WI38 (cell line): ENCODE measurements around the gene DAPK3.

Experiments
- H3K4me3 ChIP-seq: 2 replicates; pipeline ENCODE4 v1.5.1; 2011; ENCODE audit warnings: low read depth, mild to moderate bottlenecking, control low read depth, low read length
- CTCF ChIP-seq: IDR thresholded peaks from 2 replicates; pipeline ENCODE4 v1.5.1; 2012; ENCODE audit warnings: low read depth, mild to moderate bottlenecking, control low read depth, low read length

DAPK3 gene

GRCh38 chr19:3987619-3988371 lies 16.9 kb upstream of the DAPK3 start:
- TF ChIP-seq CTCF: peak; percentile 89
- peak overlapping the region; percentile 37; the same call in 1 of the 2 replicates for H3K4me3 ChIP-seq

DNA sequence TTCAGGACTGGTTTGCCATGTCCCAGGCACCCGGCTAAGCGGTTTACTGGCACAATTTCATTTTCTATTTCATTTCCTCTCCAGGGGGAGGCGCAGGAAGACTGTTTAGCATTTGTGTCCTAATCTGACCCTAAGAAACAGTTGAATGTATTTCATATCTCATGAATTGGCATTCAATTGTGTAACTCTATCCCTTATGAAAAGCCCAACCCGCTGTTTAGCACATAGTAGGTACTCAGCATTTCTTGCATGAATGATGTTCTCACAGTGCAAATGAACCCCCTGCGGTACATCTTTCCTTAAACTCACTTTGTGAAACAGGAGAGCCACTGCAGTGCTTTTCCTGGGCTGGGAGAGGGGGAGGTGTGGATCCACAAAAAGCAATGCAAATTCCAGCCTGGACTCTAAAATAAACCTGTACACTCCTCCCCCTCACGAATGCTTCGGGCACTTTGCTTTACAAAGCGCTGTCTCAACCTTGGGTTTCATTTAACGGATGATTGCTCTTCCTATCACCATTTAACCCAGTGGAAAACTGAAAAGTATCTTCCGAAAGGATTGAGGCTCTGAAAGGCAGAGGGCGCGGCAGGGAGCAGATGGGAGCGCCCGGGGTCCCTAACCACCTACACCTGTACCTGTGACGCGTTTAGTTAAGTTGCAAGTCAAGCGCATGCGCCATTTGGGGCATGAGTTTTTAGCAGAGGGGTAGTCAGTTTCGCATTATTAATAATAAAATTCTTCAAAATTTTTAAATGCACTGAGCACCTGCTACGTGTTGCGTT lies 15.6 kb upstream of the DAPK3 start:
- peak; percentile 49 for TF ChIP-seq CTCF
- peak overlapping the region; percentile 100 for H3K4me3 ChIP-seq

DNA sequence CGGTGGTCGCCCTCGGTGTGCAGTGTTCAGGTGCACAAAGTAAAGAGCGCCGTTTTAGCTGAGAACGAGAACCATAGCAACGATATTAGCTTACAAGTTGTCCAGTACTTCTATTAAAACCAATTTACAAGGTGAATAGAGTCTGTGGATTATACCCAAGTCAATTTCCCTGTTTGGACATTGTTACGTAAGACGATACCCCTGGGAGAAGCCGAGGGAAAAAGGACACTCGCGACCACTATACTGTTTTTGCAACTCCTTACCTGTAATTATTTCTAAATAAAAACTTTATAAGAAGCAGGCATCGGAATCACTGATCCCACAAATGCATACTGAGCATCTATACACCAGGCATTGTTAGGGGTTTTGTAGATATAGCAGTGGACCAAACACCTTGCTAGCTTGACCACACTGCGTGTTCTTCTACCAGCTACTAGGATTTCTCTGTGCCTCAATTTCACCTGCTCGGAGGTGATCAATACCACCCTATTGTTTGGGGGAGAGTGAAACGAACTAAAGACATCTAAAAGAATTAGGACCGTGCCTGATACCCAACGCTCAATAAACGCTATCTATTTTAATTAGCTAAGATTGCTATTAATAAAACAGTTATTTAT lies 14.9 kb upstream of the DAPK3 start:
- no peak for TF ChIP-seq CTCF
- H3K4me3 ChIP-seq: peak overlapping the region; percentile 100

GRCh38 chr19:3984908-3985642 lies 14.2 kb upstream of the DAPK3 start, which contains the start of gene EEF2:
TSS of gene EEF2 (minus strand) at chr19:3985463. CDS start at chr19:3985380, 83 bp downstream.
- TF ChIP-seq CTCF: no peak
- H3K4me3 ChIP-seq: peak within 1 kb of the TSS; percentile 100

DNA sequence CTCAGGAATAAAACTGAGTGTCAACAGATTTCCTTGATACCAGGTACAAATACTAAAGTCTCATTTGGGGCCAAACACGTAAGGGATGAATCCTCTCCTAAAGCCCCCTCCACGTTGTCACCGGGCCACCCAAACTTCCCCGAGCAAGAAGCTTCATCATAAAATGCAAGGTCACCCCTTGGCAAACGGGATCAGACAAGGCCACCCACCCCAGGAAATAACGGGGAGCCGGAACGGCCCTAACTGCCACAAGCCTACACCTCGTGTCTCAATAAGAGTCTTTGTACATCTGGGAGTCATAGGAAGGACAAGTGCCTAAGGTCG lies 13.6 kb upstream of the DAPK3 start:
- TF ChIP-seq CTCF: no peak
- H3K4me3 ChIP-seq: peak overlapping the region; percentile 100

DNA sequence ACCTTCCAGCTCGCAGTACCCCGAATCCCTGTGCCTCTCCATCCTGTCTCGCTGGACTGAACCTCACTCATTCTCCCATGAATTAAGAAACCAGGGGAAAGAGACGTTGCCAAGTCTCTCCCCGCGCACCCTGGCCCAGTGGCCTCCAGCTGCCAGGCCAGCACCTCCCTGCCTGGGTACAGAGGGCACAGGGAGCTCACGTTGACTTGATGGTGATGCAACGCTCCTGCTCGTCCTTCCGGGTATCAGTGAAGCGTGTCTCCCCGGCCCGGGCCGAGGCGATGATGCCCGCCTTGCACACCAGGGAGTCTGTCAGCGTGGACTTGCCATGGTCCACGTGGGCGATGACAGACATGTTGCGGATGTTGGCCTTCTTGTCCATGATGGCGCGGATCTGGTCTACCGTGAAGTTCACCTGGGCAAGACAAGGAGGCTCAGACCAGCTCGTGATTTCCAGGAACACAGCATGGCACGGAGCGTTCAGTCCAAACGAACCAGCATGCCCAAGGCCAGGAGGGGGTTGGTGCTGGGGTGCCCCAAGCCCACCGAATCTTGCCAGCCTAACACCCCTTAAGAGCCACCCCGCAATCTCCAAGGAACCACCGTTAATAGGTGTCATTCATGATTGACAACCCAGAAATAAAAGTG lies 13.2 kb upstream of the DAPK3 start:
- H3K4me3 ChIP-seq: peak overlapping the region; percentile 100
- no peak for TF ChIP-seq CTCF
